GM19468 (cell line): ENCODE results near the gene ORAI1.
"Not testable (repeated sequence)": the region's sequence is repeated elsewhere in the genome, so short reads cannot be mapped to it uniquely, and the experiment has no call there.

Experiments used
- ATAC-seq: cut with Tn5 transposase; IDR thresholded peaks from one replicate; pipeline ENCODE4 v1.9.1; 2021; ENCODE audit warnings: mild to moderate bottlenecking, moderate library complexity, moderate number of reproducible peaks; ENCODE audit not compliant: unreplicated experiment; ENCODE audit errors: extremely low read depth

Gene ORAI1

DNA sequence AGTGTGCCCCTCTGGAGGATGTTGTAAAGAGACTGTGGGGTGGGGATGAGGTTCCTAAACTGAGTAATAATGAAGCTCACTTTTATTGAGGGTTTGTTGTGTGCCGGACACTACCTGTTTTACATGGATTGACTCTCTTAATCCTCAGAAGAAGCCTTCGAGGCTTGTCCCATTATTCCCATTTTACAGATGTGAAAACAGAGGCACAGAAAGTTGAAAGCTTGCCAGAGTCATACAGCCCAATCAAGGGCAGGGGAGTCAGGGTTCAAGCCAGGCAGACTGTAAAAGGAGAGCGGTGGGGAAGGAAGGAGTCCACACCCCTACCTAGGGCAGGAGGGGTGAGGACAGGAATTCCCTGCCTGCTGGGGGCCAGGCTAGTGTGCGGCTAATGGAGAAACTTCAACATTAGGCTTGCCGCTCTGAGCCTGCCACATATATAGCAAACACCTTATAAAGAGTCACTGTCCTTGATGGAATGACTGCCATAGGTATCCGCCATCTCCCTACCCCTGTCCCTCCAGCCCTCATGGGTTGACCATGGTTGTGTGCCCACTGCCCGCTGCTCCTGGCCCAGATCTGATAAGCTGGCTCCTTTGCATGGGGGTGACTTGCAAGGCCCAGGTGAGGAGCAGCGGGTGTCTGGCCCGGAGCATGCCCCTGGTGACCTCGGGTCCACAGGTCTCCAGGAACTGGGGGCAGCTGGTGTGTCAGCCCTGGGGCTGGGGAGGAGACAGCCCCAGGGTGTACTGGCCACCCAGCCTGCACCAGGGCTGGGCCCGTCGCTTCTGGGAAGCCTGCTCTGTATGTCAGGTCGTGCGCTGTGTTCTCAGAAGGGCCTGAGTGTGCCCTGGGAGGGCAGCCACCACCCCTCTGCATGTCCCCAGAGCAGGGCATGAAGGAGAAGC is 12.2 kb downstream of the ORAI1 start:
- ATAC-seq = no peak

GRCh38 chr12:121641343-121641630 is 15.0 kb downstream of the ORAI1 start:
- ATAC-seq = no peak

DNA sequence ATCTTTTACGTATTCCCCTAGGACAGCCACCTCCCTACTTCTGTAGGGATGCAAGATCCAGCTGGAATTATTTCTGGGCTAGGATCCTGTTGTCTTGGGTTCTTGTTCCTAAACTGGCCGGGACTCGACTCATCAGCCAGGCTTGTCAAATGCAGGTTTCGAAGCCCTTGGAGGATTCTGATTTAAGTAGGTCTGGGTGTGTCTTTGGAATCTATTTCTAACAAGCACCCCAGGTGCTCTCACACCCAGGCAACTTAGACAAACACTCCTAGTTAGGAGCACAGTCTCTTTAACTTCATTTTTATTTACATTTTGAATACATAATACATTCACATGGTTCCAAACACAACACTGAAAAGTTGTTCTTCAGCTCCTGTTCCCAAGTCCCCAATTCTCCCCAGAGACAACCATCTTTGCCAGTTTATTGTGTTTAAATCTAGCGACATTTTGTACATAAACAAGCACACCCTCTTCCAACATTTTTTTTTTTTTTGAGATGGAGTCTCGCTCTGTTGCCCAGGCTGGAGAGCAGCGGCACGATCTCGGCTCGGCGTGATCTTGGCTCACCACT is 22.2 kb downstream of the ORAI1 start:
- no peak for ATAC-seq

DNA sequence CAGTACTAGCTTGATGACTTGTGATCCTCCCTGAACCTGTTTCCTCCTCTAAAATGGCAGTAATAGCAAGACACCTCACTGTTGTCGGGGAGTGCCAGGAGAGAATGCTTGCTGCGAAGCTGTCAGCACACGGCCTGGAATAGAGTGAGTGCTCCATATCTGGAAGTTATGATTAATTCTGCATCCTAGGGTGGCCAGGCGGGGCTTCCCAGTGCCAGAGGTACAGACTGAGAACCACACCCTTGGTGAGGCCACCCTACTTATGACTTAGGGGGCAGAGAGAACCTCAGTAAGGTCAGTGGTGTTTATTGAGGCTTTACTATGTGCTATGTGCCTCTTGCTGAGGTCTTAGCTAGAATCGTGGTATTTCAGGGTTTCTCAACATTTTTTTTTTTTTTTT is 23.0 kb downstream of the ORAI1 start:
- ATAC-seq = no peak

- no peak for ATAC-seq
Measured at GRCh38 chr12:121649819-121650353, 23.6 kb downstream of the ORAI1 start.

- no peak for ATAC-seq
Measured at GRCh38 chr12:121651320-121651719, 25.0 kb downstream of the ORAI1 start.

- ATAC-seq = no peak
Measured at GRCh38 chr12:121652767-121653497, 26.6 kb downstream of the ORAI1 start.

GRCh38 chr12:121653999-121654398 is 27.7 kb downstream of the ORAI1 start:
- no peak for ATAC-seq

DNA sequence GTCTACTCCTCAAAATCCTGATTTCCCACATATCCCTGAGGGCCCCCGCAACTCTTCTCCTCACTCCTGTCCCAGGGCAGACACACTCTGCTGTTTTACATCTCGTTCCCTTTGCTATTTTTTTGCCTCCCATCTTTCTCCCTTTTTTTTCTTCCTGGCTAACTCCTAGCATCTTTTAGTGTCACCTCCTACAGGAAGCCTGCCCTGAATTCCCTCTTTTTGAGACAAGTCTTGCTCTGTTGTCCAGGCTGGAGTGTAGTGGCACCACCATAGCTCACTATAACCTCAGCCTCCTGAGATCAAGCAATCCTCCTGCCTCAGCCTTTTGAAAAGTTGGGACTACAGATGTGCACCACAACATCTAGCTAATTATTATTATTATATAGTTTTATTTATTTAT is 29.8 kb downstream of the ORAI1 start:
- no peak for ATAC-seq

- ATAC-seq = no peak
Measured at GRCh38 chr12:121657305-121658008, 31.1 kb downstream of the ORAI1 start.

GRCh38 chr12:121661353-121662105 is 35.2 kb downstream of the ORAI1 start:
- not testable (repeated sequence) for ATAC-seq

DNA sequence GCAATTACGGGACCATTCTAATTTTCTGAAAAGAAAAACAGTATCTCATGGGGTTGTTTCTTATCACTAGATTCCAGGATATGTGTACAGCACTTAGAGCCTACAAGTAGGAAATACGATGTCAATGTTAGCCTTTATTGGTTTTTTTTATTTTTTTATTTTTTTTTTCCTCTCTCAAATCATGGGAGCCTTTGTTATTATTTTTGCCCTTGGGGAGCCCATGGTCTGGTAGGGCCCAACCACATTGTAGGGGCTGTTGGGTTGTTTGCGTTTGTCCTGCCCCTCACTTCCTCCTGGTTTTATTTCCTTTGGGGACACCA is 37.2 kb downstream of the ORAI1 start:
- ATAC-seq = no peak

DNA sequence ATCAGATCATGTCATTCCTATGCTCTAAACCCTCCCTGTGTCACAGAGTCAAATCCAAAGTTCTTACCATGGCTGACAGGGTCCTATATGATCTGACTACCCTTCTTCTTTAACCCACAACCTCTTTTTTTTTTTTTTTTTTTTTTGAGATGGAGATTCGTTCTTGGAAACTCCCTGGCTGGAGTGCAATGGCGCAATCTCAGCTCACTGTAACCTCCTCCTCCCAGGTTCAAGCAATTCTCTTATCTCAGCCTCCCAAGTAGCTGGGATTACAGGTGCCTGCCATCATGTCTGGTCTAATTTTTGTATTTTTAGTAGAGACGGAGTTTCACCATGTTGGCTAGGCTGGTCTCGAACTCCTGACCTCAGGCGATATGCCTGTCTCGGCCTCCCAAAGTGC is 40.5 kb downstream of the ORAI1 start:
- not testable (repeated sequence) for ATAC-seq

DNA sequence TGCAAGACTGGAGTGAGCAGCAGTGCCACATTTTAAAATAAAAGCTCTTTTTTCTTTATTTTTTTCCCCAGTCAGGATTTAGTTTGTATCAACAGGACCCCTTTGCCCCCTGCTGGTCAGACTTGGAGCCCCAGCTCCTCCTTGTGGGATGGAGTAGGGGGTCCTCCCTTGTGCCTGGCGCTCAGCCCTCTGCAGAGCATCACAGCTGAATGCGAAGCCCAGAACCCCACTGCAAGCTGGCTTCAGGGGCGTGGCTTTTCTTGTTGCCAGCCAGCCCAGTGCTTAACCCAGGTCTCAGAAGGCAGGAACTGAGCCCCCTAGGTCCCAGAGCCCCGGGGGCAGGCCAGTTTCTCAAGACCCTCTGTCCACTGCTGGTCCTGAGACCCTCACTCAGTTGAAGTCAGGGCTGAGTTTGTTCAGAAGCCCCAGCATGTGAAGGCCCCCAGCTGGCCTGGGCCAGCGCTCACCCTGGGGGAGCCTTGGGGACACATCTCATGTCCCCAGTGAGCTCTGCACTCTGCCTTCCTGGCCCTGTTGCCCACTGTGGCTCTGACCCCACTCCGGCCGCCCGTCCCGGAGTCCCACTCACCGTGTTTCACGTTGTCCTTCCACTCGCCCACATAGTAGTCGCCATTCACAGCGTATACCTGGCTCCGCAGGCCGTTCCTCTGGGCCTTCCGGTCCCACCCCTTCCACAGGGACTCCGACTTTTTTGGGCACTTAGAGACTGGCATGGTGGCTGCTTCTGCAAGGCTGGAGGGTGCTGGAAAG is 42.6 kb downstream of the ORAI1 start:
- no peak for ATAC-seq

DNA sequence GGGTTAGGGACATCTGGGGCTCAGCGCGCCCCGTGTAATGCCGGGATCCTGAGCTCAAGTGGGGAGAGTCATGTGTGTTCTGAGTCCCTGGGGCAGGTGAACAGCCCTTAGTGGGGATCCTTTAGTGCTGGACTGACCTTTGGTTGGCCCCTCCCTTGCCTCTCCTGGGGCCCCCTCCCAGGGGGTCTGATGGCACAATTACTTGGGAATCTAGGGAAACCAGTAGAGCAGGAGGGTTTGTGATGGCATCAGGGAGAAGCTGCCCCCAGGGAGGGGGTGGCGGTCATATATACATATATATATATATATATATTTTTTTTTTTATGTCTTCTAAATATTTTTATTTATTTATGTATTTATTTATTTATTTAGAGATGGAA is 43.2 kb downstream of the ORAI1 start, which contains the start of gene MORN3:
TSS of gene MORN3 (minus strand) at position 134 of the 380 bp plus-strand sequence. CDS start 171 bp downstream, outside the sequence.
- no peak for ATAC-seq

DNA sequence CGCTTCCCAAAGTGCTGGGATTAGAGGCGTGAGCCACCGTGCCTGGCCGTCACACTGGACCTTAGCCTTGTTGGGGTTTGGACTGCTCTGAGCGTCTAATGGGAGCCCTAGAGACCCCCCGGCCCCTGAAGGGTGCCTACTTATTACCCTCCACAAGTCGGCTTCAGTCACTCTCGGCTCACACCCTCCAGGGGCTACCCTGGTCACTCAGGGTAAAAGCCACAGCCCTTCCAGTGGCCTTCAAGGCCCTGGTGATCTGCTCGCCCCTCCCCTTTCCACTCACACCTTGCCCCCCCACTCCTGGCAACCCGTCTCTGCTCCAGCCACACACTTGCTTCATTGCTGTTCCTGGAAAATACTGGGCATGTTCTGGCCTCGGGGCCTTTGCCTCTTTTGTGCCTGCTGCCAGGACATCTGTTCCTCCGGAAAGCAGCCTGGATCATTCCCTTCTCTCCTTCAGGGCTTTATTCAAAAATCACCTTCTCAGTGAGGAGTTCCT is 46.7 kb downstream of the ORAI1 start:
- no peak for ATAC-seq

GRCh38 chr12:121676190-121676589 is 49.9 kb downstream of the ORAI1 start:
- ATAC-seq = no peak

DNA sequence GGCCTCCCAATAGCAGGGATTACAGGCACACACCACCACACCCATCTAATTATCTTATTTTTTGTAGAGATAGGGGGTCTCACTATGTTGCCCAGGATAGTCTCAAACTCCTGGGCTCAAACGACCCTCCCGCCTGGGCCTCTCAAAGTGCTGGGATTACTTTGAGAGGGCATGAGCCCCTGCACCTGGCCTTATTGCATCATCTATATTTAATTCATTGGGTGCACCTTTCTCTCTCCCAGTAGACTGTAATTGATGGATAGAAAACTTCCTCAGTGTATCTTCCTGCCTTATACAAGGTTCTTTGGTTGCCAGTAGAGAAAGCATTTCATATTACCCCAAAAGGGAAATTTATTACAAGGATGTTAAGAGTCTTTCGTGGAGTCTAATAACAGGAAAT is 52.0 kb downstream of the ORAI1 start:
- ATAC-seq = no peak
